ENCODE results near the gene ZNF578. TPM values are rescaled to one million over a fixed set of nuclear protein-coding genes. Genes with fewer than 3 reads are reported as not detected.
"Not testable (repeated sequence)": the region's sequence is repeated elsewhere in the genome, so short reads cannot be mapped to it uniquely, and the experiment has no call there.

ZNF578 gene
- polyA plus RNA-seq, 10 donors: 2.2 to 4.8 (median 2.6) TPM

- no peak for DNase-seq
Observed at GRCh38 chr19:52557231-52557995, 104.1 kb downstream of the ZNF578 start.

- DNase-seq: not testable (repeated sequence)
Observed at GRCh38 chr19:52558732-52559445, 105.5 kb downstream of the ZNF578 start.

DNA sequence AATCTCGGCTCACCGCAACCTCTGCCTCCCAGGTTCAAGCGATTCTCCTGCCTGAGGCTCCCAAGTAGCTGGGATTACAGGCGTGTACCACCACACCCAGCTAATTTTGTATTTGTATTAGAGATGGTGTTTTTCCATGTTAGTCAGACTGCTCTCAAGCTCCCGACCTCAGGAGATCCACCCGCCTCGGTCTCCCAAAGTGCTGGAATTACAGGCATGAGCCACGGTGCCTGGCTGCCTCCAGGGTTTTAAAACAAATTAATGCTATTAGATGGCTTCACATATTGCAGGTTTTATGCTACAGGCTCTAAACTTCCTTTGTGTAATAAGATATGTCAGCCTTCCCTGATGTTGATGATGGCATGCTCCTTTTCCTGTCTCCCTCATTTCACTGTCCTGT, 108.3 kb downstream of the ZNF578 start:
- not testable (repeated sequence) for DNase-seq

Other genes with a start within 250 kb of the ZNF578 start
- 10 to 100 TPM in 9 of 10 donors, 1 to 10 TPM in 1; 8.1 to 14.4 (median 11.9) TPM for gene ZNF766, start 184.0 kb upstream of the ZNF578 start, polyA plus RNA-seq (ENCODE audit: insufficient read length in 10 of 10)
- gene ZNF480, start 156.4 kb upstream of the ZNF578 start, polyA plus RNA-seq (ENCODE audit: insufficient read length in 10 of 10): 10 to 100 TPM in 5 of 10 donors, 1 to 10 TPM in 5; 7.9 to 12.8 (median 10.4) TPM
- 1 to 10 TPM; 3.3 to 6.3 (median 4.2) TPM for gene ZNF610, start 117.3 kb upstream of the ZNF578 start, polyA plus RNA-seq (ENCODE audit: insufficient read length in 10 of 10)
- 10 to 100 TPM; 11.4 to 17.1 (median 15.3) TPM for gene ZNF880, start 83.6 kb upstream of the ZNF578 start, polyA plus RNA-seq (ENCODE audit: insufficient read length in 10 of 10)
- 10 to 100 TPM; 12.1 to 30.7 (median 17.3) TPM for gene ZNF528, start 55.7 kb upstream of the ZNF578 start, polyA plus RNA-seq (ENCODE audit: insufficient read length in 10 of 10)
- gene ZNF534, start 24.4 kb upstream of the ZNF578 start, polyA plus RNA-seq (ENCODE audit: insufficient read length in 10 of 10): 1 to 10 TPM in 1 of 10 donors, under 1 TPM in 9; 0.47 to 1.4 (median 0.66) TPM
- gene ZNF808, start 74.1 kb downstream of the ZNF578 start, polyA plus RNA-seq (ENCODE audit: insufficient read length in 10 of 10): 10 to 100 TPM in 3 of 10 donors, 1 to 10 TPM in 7; 4.5 to 11.4 (median 6.8) TPM
- gene ZNF701, start 116.7 kb downstream of the ZNF578 start, polyA plus RNA-seq (ENCODE audit: insufficient read length in 10 of 10): 10 to 100 TPM in 2 of 10 donors, 1 to 10 TPM in 8; 6.8 to 12.7 (median 8.8) TPM
- 10 to 100 TPM; 25.8 to 81.0 (median 36.4) TPM for gene ZNF83, start 184.8 kb downstream of the ZNF578 start, polyA plus RNA-seq (ENCODE audit: insufficient read length in 10 of 10)

Measured in muscle of back (tissue), 11 donors.